DND-41 (cell line): ENCODE data around the gene RBM20.

Experiments used
- ATAC-seq: fragments of 200-7000 bp; cut with Tn5 transposase; 3 replicates; pipeline ENCODE4 v1.9.1; 2021; ENCODE audit warnings: low read depth; ENCODE audit not compliant: insufficient read depth
- DNase-seq: peaks from one replicate; pipeline ENCODE4 v3.0.0-alpha.2; 2020
- H2AFZ ChIP-seq: 2 replicates; pipeline ENCODE4 v1.6.0; 2012; ENCODE audit warnings: low read depth, low read length
- H3K27ac ChIP-seq: 2 replicates; pipeline ENCODE4 v1.5.1; 2012; ENCODE audit warnings: low read length, inconsistent platforms
- H3K27me3 ChIP-seq: fragments of 200-600 bp; sonication (generic); 2 replicates; pipeline ENCODE4 v1.6.0; 2012; ENCODE audit warnings: low read length, mild to moderate bottlenecking, inconsistent platforms; ENCODE audit not compliant: insufficient read depth, poor library complexity
- H3K36me3 ChIP-seq: 2 replicates; pipeline ENCODE4 v1.5.1; 2012; ENCODE audit warnings: low read length, inconsistent platforms; ENCODE audit not compliant: insufficient read depth
- H3K4me1 ChIP-seq: 2 replicates; pipeline ENCODE4 v1.5.1; 2012; ENCODE audit warnings: mild to moderate bottlenecking, low read length; ENCODE audit not compliant: insufficient read depth
- H3K4me2 ChIP-seq: 2 replicates; pipeline ENCODE4 v1.6.0; 2012; ENCODE audit warnings: mild to moderate bottlenecking, moderate library complexity, low read length, inconsistent platforms; ENCODE audit not compliant: insufficient read depth
- H3K4me3 ChIP-seq, 2 experiments: fragments of 200-600 bp in 1 of 2; shearing (Covaris generic) in 1 of 2; 2 replicates each; pipeline ENCODE4 v1.5.1; 2012 to 2016; ENCODE audit warnings: inconsistent platforms in 2 of 2, low read length in 2 of 2, mild to moderate bottlenecking in 2 of 2, low read depth in 1 of 2, moderate library complexity in 1 of 2
- H3K79me2 ChIP-seq: 2 replicates; pipeline ENCODE4 v1.6.0; 2012; ENCODE audit warnings: low read length, inconsistent platforms; ENCODE audit not compliant: insufficient read depth
- H3K9ac ChIP-seq: 2 replicates; pipeline ENCODE4 v1.6.0; 2012; ENCODE audit warnings: low read depth, mild to moderate bottlenecking, inconsistent platforms, low read length, moderate library complexity
- H3K9me3 ChIP-seq: 2 replicates; pipeline ENCODE4 v1.5.1; 2012; ENCODE audit warnings: low read length, moderate library complexity, mild to moderate bottlenecking, inconsistent platforms; ENCODE audit not compliant: insufficient read depth, severe bottlenecking
- H4K20me1 ChIP-seq: 2 replicates; pipeline ENCODE4 v1.6.0; 2012; ENCODE audit warnings: low read length; ENCODE audit not compliant: insufficient read depth
- EZH2 ChIP-seq: IDR thresholded peaks from 3 replicates; pipeline ENCODE4 v1.6.1; 2012; ENCODE audit warnings: borderline replicate concordance, low read depth, mild to moderate bottlenecking, moderate library complexity, low read length, inconsistent platforms; ENCODE audit not compliant: severe bottlenecking
- TF ChIP-seq, protein P1 (sequence below): IDR thresholded peaks from 2 replicates; pipeline ENCODE4 v1.5.1; 2012; ENCODE audit warnings: borderline replicate concordance, low read length, moderate library complexity, mild to moderate bottlenecking; ENCODE audit not compliant: poor library complexity, severe bottlenecking; ENCODE audit errors: extremely low read depth

Gene RBM20

DNA sequence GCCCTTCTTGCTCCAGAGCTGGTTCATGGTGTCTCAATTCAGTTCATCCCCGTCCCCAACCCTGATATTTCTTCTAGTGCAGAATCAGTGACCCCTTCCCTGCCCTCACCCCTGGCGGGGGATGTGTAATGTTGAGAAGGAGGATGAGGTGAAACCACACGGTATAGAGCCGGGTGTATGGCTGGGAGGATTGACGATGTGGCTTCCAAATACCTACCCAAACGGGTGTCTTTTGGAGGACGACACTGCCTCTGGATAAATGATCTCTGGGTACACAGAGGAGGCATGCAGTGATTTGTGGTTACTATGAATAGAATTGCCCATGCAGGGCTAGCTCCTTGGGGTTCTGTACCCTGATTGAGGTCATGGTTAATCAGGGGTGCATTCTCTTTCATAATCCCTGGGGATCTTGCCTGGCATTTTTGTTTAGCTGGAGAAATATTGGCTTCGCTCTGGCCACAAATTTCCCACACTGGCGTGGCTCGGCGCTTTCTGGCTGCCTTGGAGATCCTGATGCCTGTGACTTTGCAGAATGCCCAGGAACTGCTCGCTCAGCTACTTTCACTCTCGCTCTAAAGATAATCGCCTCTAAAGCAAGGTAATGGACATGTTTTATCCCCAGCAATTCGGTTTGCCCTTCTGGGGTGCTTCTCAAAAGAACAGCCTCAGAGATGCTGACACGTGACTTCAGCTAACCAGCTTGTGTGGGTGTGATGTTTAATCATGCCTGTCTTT lies 89.2 kb downstream of the RBM20 start:
- no peak overlapping the region for H3K27ac ChIP-seq
- H3K9me3 ChIP-seq = no peaks in the 10 kb centered on the region
- ATAC-seq (no peak), DNase-seq (no peak)
- H2AFZ ChIP-seq = no peak overlapping the region
- H4K20me1 ChIP-seq = no peaks in the 10 kb centered on the region
- H3K79me2 ChIP-seq = no peaks in the 10 kb centered on the region
- TF ChIP-seq, protein P1, sequence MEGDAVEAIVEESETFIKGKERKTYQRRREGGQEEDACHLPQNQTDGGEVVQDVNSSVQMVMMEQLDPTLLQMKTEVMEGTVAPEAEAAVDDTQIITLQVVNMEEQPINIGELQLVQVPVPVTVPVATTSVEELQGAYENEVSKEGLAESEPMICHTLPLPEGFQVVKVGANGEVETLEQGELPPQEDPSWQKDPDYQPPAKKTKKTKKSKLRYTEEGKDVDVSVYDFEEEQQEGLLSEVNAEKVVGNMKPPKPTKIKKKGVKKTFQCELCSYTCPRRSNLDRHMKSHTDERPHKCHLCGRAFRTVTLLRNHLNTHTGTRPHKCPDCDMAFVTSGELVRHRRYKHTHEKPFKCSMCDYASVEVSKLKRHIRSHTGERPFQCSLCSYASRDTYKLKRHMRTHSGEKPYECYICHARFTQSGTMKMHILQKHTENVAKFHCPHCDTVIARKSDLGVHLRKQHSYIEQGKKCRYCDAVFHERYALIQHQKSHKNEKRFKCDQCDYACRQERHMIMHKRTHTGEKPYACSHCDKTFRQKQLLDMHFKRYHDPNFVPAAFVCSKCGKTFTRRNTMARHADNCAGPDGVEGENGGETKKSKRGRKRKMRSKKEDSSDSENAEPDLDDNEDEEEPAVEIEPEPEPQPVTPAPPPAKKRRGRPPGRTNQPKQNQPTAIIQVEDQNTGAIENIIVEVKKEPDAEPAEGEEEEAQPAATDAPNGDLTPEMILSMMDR = no peak
- TF ChIP-seq EZH2 = no peak
- no peak overlapping the region for H3K4me2 ChIP-seq
- H3K4me3 ChIP-seq = no peak overlapping the region
- H3K9ac ChIP-seq = no peak overlapping the region
- H3K36me3 ChIP-seq = no peaks in the 10 kb centered on the region
- no peaks in the 10 kb centered on the region for H3K4me1 ChIP-seq
- peaks cover 13% of the 10 kb centered on the region for H3K27me3 ChIP-seq

DNA sequence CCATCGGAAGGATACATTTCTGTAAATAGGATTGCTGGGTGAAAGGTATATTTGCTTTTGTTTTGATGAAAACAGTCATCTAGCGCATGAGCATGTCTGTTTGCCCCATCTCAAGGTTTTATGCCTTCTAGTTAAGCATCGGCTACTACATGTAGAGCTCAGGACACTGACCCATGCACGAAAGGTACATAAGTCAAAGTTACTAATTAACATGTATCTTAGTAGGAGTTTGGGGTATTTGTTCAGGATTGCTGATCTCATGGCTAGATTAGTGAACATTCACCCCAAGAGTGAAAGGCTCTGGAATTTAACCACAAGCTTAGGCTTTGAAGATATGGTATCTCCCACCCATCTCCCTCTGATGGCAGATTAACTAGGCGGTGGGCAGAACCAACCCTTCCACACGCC lies 91.5 kb downstream of the RBM20 start:
- H3K4me1 ChIP-seq = no peaks in the 10 kb centered on the region
- no peak for ATAC-seq
- peaks cover 13% of the 10 kb centered on the region for H3K27me3 ChIP-seq

DNA sequence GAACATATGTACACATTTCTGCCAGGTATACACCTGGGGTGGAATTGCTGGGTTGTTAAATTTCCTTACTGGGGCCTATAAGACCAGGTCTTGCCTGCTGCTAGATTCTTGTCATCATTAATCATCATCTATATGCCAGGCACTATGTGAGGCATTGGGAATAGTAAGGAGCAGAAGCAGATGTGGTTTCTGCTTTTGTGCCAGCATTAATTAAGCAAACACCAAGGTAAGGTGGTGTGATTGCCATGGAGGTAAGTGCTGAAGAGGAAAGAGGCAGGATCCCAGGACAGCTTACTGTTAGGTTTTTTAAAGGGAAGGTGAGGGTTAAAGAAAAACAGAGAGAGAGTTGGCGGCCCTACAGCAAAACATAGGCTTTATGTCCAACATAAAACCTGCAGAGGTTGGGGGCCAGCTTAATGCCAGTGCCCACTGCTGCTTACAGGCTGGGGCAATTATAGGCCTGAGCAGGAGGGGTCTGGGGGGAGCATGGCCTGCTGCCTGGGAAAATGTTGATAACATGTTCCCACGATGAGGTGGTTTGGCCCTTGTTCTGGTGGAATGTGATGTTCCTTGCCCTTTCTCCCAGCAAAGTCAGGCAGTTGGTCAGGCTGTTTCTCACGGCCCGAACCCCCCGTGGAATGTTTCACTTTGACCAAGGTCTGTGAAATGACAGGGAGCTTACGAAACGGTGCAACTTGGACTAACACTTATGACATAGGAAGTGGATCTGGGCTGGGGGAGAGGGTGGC lies 93.9 kb downstream of the RBM20 start:
- no peak for TF ChIP-seq EZH2
- TF ChIP-seq, protein P1 = no peak
- Histone ChIP-seq H3K27ac (no peak overlapping the region), H3K4me1 (no peaks in the 10 kb centered on the region), H4K20me1 (no peaks in the 10 kb centered on the region), H2AFZ (no peak overlapping the region), H3K27me3 (peaks cover 10% of the 10 kb centered on the region), H3K4me3 (no peak overlapping the region), H3K79me2 (no peaks in the 10 kb centered on the region), H3K9ac (no peak overlapping the region), H3K9me3 (no peaks in the 10 kb centered on the region), H3K36me3 (no peaks in the 10 kb centered on the region), H3K4me2 (no peak overlapping the region)
- ATAC-seq (no peak), DNase-seq (no peak)

More for the DNA sequence above, 91.5 kb downstream of the RBM20 start:
- Histone ChIP-seq H4K20me1 (no peaks in the 10 kb centered on the region), H3K79me2 (no peaks in the 10 kb centered on the region), H3K36me3 (no peaks in the 10 kb centered on the region), H3K27ac (no peak overlapping the region), H2AFZ (no peak overlapping the region), H3K9me3 (no peaks in the 10 kb centered on the region), H3K4me3 (no peak overlapping the region), H3K4me2 (no peak overlapping the region), H3K9ac (no peak overlapping the region)
- DNase-seq = no peak
- TF ChIP-seq, protein P1 = no peak
